COLO668 (cell line): Measurements from ENCODE around the gene KDM6B.

Experiments used
- DNase-seq: peaks from one replicate; lab custom pipeline; 2025; ENCODE audit not compliant: unreplicated experiment; lab: John Stamatoyannopoulos, UW

KDM6B gene

GRCh38 chr17:7867881-7868329 lies 33.9 kb downstream of the KDM6B start:
- DNase-seq = no peak

- no peak for DNase-seq
These were observed 39.0 kb downstream of the KDM6B start for GRCh38 chr17:7873051-7873450.

- DNase-seq = no peak
These were observed 41.9 kb downstream of the KDM6B start for GRCh38 chr17:7875804-7876370.

GRCh38 chr17:7878234-7878633 lies 44.2 kb downstream of the KDM6B start:
- DNase-seq = no peak

- no peak for DNase-seq
These were observed 46.3 kb downstream of the KDM6B start for GRCh38 chr17:7880076-7880868.

- peak; percentile 13 for DNase-seq
These were observed 47.4 kb downstream of the KDM6B start for GRCh38 chr17:7881276-7882054.

GRCh38 chr17:7882068-7882467 lies 48.1 kb downstream of the KDM6B start:
- DNase-seq = peak; percentile 56

- DNase-seq = no peak
These were observed 48.6 kb downstream of the KDM6B start for GRCh38 chr17:7882629-7883028.
